Breast epithelium (tissue), 4 donors: ENCODE results near the gene ARHGEF17. TPM values are rescaled to one million over a fixed set of nuclear protein-coding genes. Genes with fewer than 3 reads are reported as not detected.

Experiments used
- DNase-seq, 2 donors: peaks; one replicate each; pipeline ENCODE4 v3.0.0-alpha.2; 2019; ENCODE audit warnings: low spot score in 2 of 2
- H3K27ac ChIP-seq, 2 donors: fragments of 200-600 bp; sonication (generic) in 1 of 2; one replicate each; pipeline ENCODE4 v1.5.1; 2016 to 2019; ENCODE audit warnings: mild to moderate bottlenecking in 1 of 2
- H3K27me3 ChIP-seq, 2 donors: fragments of 200-600 bp; sonication (generic) in 1 of 2; one replicate each; pipeline versions ENCODE4 v1.5.1 to v1.6.0; 2017 to 2019; ENCODE audit warnings: control low read depth in 1 of 2, mild to moderate bottlenecking in 1 of 2
- H3K36me3 ChIP-seq: fragments of 200-600 bp; one replicate; pipeline ENCODE4 v1.5.1; 2019
- H3K4me1 ChIP-seq, 2 donors: fragments of 200-600 bp; sonication (generic); one replicate each; pipeline ENCODE4 v1.5.1; 2016 to 2019; ENCODE audit warnings: control low read depth in 1 of 2
- H3K4me3 ChIP-seq, 3 donors: fragments of 200-600 bp; sonication (generic); 1 replicate in 2 of 3; 2 replicates in 1 of 3; pipeline ENCODE4 v1.5.1; 2016 to 2019; ENCODE audit warnings: mild to moderate bottlenecking in 3 of 3, moderate library complexity in 2 of 3
- H3K9me3 ChIP-seq, 2 donors: fragments of 200-600 bp; sonication (generic) in 1 of 2; one replicate each; pipeline ENCODE4 v1.5.1; 2016 to 2019; ENCODE audit warnings: control low read depth in 1 of 2
- POLR2A ChIP-seq: fragments of 450-650 bp; IDR thresholded peaks from one replicate; pipeline ENCODE4 v1.6.1; 2016; ENCODE audit warnings: antibody characterized with exemption, mild to moderate bottlenecking, moderate library complexity
- POLR2AphosphoS5 ChIP-seq, 3 donors: sonication (generic); formaldehyde crosslinking; IDR thresholded peaks; one replicate each; pipeline ENCODE4 v1.6.1; 2017; ENCODE audit warnings: antibody characterized with exemption in 3 of 3
- intact Hi-C: fragments of 100-400 bp; cut with DNase I; formaldehyde crosslinking; loops from one replicate; pipeline ENCODE4 v1.15.1; 2023; ENCODE audit warnings: low total_unique reads
- total RNA-seq, 3 donors: library from RNA; depleted of rRNA; stranded (reverse); fragments of >200 nt; gene quantifications; one replicate each; pipeline ENCODE4 v1.1.0, GENCODE V29; 2016
- TF ChIP-seq, protein P1 (sequence below), 3 donors: fragments of 450-650 bp; IDR thresholded peaks; one replicate each; pipeline ENCODE4 v1.5.1; 2016 to 2017; ENCODE audit warnings: antibody characterized with exemption in 3 of 3, mild to moderate bottlenecking in 3 of 3, moderate library complexity in 3 of 3

Gene ARHGEF17
- total RNA-seq, 3 donors from 2014 or later = 28.8 to 54.7 (median 38.2) TPM

DNA sequence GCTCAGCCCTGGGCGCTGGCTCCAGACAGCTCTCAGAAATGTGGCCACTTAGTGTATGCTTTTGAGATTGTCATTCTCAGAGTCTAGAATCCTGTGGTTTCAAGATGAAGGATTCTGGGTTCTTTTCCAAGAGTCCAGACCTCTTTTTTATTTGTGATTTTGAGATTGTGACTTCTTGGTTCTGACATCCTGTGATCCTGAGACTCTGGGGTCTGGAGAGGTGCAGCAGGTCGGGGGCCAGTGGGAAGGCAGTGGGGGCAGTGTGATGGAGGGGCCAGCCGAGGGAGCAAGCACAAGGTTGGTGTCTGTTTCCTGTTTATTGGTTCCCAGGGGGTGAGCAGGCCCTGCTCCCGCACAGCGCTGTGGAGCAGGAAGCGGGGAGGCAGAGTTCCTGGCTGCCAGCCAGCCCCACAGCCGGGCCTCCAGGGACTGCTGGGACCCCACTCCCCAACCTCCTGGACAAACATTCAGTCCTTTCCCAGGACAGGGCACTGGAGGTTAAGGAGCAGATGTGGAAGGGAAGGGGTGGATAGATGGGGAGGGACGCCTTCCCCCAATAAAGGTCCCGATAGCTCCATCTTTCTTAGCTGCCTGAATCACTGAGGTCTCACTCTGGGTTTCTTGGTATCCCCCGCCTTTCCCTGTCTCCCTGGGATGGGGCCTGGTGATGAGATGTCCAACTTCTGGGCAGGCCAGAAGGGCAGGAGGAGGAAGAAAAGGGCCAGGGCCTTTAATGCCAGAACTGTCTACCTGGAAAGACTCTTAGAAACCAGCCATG, 13.7 kb downstream of the ARHGEF17 start:
- DNase-seq = no peak
- Histone ChIP-seq H3K4me1 (peaks cover 24 to 44% of the 10 kb centered on the region in 2 donors), H3K27me3 (no peaks in the 10 kb centered on the region), H3K27ac (peak overlapping the region; percentile 70 to 92), H3K9me3 (no peaks in the 10 kb centered on the region), H3K36me3 (no peaks in the 10 kb centered on the region), H3K4me3 (peak overlapping the region in 1 of 3 donors; percentile 27)
- intact Hi-C loops = no loop called here
- no peak for TF ChIP-seq POLR2A
- peak in 1 of 3 donors; percentile 38 for TF ChIP-seq POLR2AphosphoS5 (IDR thresholded peaks at IDR 0.05)

DNA sequence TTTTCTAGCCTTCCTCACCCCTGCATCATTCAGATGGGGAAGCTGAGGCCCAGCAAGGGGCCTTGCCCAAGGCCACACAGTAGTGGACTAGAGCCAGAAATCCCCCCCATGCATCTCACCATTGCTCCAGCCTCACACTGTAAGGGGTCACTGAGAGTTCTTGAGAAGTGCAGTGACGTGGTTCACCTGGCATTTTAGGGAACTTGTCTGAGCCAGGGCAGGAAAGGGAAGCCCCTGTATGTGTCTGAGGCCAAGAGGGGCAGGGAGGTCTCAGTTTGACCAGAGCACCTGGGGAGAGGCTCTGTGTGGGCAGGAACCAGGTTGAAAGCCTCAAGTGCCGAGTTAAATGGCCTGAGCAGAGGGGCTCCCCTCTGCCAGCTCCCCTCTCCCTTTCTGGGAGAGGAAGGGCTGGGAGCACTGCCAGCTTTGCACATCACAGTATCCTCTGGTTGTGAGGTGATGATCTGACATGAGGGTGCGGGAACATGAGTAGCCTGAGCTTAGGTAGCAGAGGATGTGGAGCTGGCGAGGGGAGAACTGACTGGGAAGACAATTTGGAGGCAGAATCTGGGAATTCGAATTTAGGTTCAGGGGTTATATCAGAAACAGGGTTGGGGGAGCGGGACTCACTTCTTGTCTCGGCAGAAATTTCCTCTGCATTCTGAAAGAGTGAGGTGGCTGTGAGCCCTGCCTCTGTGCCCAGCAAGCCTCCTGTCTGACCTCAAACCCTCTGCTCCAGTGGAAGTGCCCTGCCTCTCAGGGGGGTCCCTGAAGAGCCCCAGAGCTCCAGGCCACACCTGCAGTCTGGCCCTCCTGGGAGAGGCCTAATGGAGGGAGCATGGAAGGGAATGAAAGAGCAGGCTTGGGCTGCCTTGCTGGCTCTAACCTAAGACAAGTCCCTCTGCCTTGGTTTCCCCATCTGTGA, 14.6 kb downstream of the ARHGEF17 start:
- no peak for DNase-seq
- TF ChIP-seq POLR2AphosphoS5 (IDR thresholded peaks at IDR 0.05) = no peak
- TF ChIP-seq POLR2A = no peak
- TF ChIP-seq, protein P1, sequence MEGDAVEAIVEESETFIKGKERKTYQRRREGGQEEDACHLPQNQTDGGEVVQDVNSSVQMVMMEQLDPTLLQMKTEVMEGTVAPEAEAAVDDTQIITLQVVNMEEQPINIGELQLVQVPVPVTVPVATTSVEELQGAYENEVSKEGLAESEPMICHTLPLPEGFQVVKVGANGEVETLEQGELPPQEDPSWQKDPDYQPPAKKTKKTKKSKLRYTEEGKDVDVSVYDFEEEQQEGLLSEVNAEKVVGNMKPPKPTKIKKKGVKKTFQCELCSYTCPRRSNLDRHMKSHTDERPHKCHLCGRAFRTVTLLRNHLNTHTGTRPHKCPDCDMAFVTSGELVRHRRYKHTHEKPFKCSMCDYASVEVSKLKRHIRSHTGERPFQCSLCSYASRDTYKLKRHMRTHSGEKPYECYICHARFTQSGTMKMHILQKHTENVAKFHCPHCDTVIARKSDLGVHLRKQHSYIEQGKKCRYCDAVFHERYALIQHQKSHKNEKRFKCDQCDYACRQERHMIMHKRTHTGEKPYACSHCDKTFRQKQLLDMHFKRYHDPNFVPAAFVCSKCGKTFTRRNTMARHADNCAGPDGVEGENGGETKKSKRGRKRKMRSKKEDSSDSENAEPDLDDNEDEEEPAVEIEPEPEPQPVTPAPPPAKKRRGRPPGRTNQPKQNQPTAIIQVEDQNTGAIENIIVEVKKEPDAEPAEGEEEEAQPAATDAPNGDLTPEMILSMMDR (IDR thresholded peaks at IDR 0.05) = no peak
- H3K4me3 ChIP-seq = peak overlapping the region in 1 of 3 donors; percentile 44
- intact Hi-C loops = no loop called here
- H3K4me1 ChIP-seq = peaks cover 18 to 36% of the 10 kb centered on the region in 2 donors
- H3K36me3 ChIP-seq = no peaks in the 10 kb centered on the region
- H3K27ac ChIP-seq = peak overlapping the region; percentile 70 to 92
- H3K27me3 ChIP-seq = no peaks in the 10 kb centered on the region
- no peaks in the 10 kb centered on the region for H3K9me3 ChIP-seq

DNA sequence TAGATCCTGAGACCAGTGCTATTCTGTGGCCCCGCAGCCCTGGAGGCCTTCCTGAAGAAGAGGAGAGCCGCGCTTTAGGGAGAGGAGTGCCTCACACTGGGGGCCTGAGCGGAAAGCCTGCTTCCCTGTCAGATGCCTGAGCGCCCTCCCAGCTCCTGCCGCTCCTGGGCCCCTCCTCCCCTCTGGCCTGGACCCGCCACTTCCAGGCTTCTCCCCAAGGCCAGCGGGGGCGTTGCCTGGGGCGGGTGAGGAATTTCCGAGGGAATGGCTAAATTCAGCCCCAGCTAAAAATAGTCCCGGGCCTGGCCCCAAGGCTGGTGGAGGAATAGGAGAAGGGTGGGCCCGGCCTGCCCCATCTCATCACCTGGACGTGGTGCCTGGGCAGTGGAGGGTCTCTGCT, 15.4 kb downstream of the ARHGEF17 start:
- intact Hi-C loops = no loop called here

DNA sequence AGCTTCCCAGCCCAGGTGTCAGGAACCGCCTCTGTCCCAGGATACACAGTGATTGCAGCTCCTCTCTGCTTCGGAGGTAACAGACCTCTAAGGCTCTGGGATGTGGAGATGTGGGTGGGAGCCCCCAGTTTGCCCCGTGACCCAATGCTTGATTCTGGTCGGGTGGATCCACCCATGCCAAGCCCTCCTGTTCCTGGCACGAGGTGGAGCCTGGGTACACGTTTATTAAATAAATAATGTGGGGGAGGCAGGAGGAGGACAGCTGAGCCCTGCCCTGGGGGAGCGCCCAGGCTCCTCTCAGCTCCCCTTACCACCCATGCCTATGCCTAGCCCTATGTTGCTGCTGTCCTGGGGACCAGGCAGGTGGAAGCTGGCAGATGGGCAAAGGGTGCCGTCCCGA, 16.0 kb downstream of the ARHGEF17 start:
- no peaks in the 10 kb centered on the region for H3K9me3 ChIP-seq
- H3K36me3 ChIP-seq = no peaks in the 10 kb centered on the region
- peak overlapping the region; percentile 70 to 92 for H3K27ac ChIP-seq
- H3K4me3 ChIP-seq = peak overlapping the region in 1 of 3 donors; percentile 44
- no peaks in the 10 kb centered on the region for H3K27me3 ChIP-seq
- DNase-seq = no peak
- TF ChIP-seq POLR2A (no peak), POLR2AphosphoS5 (IDR thresholded peaks at IDR 0.05) (no peak)
- TF ChIP-seq, protein P1 (IDR thresholded peaks at IDR 0.05) = no peak
- intact Hi-C loops = no loop called here
- peaks cover 15 to 30% of the 10 kb centered on the region in 2 donors for H3K4me1 ChIP-seq

More for the DNA sequence above, 15.4 kb downstream of the ARHGEF17 start:
- no peak for DNase-seq
- Histone ChIP-seq H3K4me3 (peak overlapping the region in 1 of 3 donors; percentile 44), H3K27me3 (no peaks in the 10 kb centered on the region), H3K36me3 (no peaks in the 10 kb centered on the region), H3K27ac (peak overlapping the region; percentile 70 to 92), H3K9me3 (no peaks in the 10 kb centered on the region), H3K4me1 (peaks cover 15 to 30% of the 10 kb centered on the region in 2 donors)
- TF ChIP-seq POLR2AphosphoS5 (IDR thresholded peaks at IDR 0.05) = peak in 2 of 3 donors; percentile 29 to 66
- TF ChIP-seq POLR2A = no peak
- TF ChIP-seq, protein P1 (IDR thresholded peaks at IDR 0.05) = no peak

DNA sequence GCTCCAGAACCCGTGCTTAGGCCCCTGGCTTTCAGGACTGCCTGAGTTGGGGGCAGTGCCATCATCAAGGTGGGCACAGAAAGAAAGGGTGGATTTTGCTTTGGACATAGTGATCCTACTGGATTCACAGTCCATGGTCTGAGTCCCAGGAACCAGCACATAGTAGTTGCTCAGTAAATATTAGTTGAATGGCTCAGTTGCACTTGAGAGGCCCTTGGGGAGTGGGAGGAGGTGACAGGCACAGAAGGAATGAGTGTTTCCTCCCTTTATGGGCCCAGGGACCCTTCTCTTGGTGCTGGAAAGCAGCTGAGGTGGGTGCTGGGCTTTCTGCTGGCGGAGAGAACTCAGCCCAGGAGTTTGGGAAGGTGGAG, 16.6 kb downstream of the ARHGEF17 start:
- intact Hi-C loops = no loop called here
- Histone ChIP-seq H3K27ac (peak overlapping the region; percentile 70 to 92), H3K36me3 (no peaks in the 10 kb centered on the region), H3K4me3 (no peak overlapping the region), H3K9me3 (no peaks in the 10 kb centered on the region), H3K4me1 (peaks cover 15 to 30% of the 10 kb centered on the region in 2 donors), H3K27me3 (no peaks in the 10 kb centered on the region)
- DNase-seq = no peak
- TF ChIP-seq POLR2A (no peak), POLR2AphosphoS5 (IDR thresholded peaks at IDR 0.05) (no peak)
- TF ChIP-seq, protein P1 (IDR thresholded peaks at IDR 0.05) = no peak
